Muscle of arm (tissue), 12 donors: ENCODE measurements around the gene MRPS10. TPM values are rescaled to one million over a fixed set of nuclear protein-coding genes. Genes with fewer than 3 reads are reported as not detected.

Experiments
- DNase-seq: peaks from one replicate; pipeline ENCODE4 v3.0.0-alpha.2; 2013
- polyA plus RNA-seq, 12 donors: library from polyadenylated mRNA; unstranded; fragments of 120-200 nt; gene quantifications; one replicate each; pipeline ENCODE4 v1.2.1, GENCODE V29; 2013; ENCODE audit not compliant: insufficient read length in 12 of 12

The MRPS10 gene
- polyA plus RNA-seq, 12 donors: 29.4 to 46.0 (median 39.0) TPM; not detected in 1

DNA sequence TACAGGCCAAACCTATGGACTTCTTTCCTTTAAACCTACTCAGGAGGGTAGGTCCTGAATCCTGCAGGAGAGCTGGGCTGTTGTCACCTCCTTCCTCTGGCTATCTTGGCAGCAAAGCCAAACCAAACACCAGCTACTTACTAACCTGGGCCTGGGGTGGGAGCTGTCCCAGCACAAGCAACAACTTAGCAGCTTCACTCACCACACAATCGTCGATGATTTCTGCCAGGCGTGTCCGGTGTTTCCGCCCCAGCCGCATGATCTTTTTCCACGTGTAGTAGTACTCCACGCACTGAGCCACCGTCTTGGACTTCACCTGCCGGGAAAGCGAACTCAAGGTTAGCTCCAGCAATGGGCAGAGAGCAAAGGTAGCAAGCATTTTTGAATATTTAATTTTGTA, 25.4 kb upstream of the MRPS10 start:
- DNase-seq: no peak

DNA sequence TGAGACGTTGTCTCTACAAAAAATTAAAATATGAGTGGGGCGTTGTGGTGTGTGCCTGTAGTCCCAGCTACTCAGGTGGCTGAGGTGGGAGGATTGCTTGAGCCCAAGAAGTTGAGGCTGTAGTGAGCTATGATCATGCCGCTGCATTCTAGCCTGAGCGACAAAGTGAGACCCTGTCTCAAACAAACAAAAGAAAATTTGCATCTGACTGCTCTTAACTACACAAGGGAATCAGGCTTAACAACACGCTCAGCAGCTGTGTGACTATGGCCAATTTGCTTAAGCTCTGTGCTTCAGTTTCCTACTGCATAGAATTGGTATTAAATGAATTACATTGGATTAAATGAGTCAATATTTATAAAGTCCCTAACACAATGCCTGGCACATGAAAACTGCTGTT, 24.3 kb upstream of the MRPS10 start:
- DNase-seq: no peak

DNA sequence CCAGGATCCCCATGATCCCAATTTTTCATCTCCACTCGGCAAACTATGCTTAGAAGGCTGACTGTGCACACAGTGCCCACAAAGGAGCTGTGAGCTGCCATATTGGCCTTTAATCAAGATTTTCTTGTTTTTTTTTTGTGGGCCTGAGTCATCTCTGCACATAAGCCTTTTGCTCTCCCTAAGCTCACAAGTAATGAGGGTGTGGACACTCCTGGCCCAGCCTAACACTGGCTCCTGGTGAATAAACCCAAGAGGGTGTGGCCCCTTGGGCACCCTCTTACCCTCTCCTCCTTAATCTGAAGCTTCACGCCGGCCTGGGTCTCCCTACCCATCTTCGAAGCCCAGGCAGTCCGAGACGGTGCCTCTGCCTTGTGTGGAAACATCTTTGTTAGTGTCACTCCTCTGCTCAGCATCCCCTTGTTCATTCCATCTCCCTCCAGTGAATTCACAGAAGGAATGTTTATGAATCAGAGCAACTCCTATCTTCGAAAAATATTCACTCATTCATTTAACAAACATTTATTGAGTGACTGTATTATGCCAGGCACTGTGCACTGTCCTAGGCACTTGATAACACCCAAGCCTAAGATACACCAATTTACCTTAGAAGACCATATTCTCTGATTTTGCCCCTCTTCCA, 22.2 kb upstream of the MRPS10 start:
- no peak for DNase-seq

DNA sequence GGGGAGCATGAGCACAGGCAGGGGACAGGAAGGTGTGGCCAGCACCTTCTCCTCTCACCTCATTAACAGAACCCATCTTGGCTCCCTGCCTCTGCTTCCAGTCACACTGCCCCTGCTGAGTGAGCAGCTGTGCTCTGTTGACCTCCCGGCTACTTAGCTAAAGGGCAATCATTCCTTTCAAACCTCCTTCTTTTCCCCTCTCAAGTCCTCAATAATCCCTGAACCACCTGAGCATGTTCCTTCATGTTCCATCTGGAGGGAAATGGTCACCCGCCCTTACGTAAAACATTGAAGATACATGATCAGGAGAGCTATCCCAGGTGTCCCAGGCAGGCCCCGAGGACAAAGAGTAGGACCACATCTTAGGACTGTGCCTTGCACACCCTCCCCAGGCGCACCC, 21.7 kb upstream of the MRPS10 start:
- DNase-seq: no peak

DNA sequence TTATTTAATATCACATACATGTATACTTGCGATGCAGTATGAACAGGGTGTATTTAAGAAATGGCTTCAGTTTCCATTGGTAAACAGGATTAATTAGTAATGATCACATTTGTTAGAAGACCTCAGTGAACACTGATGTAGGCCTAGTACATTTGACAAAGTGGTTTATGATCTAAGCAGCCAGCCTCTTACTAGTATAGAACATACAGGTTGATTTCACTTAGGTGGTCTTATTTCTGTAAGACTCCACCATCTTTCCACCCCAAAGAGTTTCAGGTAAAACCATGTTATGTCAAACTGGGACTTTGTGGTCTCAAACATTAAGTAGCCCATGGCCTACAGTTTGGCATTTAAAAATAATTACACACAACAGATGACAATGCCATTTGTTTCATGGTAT, 20.2 kb upstream of the MRPS10 start:
- no peak for DNase-seq

DNA sequence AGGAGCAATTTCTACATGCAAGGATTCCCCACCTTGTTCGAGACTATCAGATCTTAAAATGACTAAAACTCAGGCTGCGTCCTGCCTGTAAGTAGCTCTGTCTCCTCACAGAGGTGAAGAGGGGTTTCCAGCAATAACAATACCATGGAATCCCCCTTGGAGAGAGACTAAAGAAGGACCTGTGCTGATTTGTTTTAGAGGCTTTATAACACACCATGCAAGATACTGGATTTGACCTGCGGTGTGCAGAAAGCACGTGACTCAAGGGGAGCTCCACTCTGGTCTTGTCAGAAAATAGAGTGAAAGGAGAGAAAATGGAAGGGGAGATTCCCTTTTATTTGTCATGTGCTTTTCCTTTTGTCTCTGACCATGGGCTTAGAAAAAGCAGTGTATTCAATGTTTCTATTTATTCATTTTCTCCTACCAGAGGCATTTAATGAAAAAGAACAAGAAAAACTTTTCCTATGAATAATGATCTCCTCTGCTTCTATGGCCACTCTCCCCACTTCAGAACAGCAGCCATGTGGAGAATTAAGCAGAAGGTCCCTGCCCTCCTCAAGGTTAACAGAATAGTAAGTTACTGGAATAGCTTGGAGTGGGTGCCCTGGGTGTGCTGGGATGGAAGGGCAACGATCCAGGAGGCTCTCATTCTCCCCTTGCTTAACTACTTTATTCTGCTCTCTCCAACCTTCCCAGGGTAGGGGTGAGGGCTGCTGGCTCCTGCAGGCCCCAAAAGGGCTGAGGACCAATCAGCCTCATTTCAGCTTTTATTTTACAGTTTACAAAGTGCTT, 19.2 kb upstream of the MRPS10 start:
- DNase-seq: no peak

DNA sequence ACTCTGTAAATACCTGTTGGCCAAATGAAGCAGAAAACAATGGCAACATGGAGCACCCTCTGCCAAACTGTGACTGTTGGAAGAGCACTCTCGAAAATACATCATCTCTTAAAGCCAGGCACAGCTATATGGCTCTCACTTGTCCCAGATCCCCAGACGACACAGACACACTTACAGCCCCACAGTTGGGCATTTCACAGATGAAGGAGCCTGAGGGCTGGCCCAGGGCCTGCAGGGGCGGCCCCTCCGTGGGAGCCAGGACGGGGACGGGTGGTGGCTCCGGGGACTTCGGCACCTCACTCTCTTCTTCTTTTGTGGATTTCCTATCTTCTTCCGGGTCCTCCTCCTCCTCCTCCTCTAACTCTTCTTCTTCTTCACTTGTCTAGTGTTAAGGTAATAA, 18.4 kb upstream of the MRPS10 start:
- no peak for DNase-seq

DNA sequence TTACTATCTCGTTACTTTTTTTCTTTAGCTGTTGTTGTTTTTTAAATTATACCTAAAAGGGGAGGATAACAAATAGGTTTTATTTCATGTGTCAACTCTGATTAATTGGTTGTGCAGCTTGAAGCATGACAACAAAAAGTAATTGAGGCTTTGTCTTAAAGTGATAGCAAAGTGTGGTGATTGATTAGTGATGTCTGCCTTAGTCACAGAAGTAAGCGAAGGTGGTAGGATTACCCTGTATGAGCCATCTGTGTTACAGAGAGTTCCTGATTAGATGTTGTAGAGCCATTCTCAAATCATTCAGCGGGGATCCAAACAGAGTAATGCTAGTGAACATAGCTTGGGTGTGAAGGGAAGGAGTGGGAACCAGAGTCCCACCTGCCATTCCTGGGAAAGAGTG, 14.4 kb upstream of the MRPS10 start:
- DNase-seq: no peak

DNA sequence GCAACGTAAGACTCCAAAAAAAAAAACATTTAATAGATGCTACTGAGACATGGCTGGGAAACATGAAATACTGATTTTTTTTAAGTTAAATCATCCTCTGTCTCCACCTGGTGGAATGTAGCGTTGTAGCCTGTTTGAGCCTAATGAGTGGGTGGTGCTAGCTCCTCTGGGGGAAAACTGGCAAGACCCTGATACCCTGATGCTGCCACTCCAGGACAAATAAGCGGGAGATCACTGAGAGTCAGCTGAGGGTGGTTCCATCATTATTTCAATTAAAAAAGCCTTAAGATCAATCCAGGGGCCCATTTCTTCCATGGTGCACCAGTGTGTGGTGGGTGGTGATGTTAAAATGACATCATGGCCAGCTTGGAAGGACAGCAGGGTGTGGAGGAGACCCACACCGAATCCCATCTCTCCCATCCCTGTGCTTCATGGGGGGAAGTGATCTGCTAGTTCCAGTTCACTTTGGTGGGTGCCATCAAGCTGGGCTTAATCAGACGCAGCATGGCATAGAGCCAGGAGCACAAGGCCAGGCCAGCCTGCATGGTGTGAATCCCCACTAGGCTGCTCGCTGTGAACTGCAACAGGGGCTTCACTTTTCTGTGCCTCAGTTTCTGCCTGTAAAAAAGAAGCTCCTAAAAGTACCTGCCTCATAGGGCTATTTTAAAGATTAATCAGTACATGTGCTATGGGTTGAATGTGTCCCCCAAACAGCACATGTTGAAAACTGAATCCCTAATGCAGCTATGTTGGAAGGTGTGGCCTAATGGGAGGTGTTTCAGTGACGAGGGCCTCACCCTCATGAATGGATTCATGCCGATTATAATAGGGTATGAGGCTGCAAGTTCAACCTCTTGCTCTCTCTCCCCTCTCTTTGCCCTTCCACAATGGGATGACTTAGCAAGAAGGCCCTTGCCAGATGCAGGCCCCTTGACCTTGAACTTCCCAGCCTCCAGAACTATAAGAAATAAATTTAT, 13.0 kb upstream of the MRPS10 start:
- DNase-seq: no peak

DNA sequence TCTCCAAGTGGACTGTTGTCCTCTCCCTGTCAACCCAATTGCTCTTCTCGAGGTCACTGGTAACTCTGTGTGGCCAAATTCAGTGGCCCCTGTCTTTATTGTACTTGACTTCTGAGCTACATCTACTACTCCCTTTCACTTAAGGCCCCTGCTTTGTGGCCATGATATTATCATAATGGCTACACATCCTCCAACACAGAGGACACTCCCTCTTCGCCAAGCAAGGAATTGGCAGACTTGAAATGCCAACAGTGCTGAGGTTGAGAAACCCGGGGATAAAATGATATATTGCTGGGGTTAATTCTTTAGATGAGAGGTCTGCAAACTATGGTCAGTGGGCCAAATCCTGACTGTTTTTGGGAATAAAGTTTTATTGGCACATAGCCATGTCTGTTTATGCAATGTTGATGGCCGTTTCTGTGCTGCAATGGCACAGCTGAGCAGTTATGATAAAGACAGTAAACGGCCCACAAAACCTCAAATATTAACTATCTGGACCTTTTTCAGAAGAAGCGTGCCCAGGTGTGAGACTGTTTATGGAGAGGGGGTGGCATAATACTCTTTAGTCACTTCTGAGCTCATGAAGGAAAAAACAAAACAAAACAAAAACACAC, 12.0 kb upstream of the MRPS10 start:
- no peak for DNase-seq

DNA sequence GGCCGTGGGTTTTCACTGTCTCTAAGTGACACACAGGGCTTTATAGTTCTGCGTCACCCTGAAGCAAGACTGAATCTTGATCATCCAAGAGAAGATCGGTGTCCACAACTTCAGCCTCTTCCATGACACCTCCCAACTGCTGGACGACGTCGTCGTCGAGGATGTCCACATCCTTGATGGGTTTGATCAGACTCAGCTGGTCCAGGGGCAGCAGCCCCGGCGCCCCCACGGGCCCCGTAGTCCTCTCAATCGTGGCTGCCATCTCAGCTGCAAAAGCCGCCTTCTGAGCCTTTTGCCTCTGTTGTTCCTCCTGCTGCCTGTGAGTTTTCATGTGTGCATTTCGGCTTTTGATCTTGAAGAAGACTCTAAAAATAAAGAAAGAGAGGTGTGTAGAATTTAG, 10.6 kb upstream of the MRPS10 start:
- DNase-seq: no peak

DNA sequence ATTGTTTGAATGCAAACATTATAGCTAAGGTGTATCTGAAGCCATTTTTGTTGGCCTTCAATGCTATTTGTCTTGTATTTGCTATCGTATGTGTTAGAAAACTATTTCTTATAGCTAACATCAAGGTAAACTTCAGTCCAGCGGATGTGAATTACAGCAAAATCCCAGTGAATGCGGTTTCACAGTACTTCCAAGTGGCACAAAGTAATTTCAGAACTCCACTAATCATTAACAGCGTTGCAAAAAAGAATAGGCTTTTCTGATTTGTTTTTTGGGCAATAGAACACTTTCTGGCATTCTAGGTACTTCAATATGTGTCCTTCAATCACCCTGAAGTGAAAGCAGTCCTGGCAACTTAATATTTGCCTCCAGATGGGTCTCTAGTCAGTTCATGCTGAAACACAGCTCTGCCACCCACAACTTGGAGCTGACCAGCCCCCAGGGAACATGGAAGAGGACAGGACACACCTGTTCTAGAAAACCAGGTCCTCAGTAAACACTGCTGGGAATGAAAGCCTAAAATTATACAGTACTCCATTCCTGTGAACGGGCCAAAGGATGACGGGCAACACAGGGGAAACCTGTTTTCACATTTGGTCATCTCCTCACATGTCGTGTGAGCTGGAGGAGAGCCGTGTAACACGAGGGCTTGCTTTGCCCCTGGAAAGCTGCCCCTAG, 9.7 kb upstream of the MRPS10 start:
- DNase-seq: no peak

DNA sequence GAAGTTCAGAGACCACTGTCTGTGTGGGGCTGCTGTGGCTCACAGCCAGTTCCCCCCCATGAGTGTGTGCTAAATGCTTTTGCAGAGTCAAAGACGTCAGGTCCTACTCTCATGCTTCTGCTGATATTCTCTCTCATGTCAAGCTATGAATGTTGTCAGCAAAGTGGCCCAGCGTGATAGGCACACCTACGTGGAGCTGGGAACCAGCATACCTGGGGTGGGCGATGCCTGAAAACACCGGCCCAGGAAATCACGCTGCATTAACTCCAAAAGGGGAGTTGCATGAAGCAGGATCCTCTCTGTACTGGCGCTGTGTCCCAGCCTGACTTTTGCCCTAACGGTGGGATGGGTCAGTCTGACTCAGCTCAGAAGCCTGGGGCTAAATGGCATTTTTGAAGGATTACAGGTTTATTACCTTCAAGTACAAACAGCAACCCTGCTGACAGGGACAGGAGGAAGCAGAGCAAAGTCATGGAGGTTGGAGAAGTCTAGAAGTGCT, 9.0 kb upstream of the MRPS10 start:
- no peak for DNase-seq

DNA sequence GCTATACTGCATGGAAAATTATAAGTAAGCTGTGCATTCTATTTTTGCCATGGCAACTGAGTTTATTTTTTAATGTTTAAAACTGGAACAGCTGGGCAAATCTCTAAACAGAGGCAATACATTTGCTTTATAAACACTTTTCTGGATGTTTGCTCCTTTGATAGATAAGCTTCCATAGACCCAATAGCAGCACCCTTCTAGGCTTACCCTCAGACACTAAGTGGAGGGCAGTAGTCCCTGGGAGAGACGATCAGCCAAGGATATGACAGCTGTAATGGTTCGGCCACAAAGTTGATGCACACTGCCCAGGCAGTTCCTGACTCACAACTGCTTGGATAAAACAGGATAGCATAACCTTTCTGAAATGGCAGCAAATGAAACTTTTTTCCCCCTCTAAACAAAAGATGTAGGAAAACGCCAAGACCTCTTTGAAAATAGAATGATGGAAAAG, 8.5 kb upstream of the MRPS10 start:
- no peak for DNase-seq

DNA sequence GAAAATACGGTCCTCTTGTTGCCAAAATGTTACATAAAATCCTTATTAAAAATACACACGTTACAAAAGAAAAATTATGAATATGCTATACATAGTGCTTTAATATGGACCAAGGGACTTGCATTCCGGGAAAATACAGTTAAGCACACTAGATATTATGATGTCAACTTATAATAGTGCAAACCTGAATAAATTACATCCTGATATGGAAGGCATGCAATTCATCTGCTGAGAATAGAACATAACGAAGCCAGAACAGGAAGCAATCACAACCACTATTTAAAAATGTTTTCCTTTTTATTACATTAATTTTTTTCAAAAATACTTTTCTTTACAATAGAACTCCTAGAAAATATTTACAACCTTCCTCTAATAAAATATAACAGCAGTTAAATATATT, 7.8 kb upstream of the MRPS10 start:
- DNase-seq: no peak

DNA sequence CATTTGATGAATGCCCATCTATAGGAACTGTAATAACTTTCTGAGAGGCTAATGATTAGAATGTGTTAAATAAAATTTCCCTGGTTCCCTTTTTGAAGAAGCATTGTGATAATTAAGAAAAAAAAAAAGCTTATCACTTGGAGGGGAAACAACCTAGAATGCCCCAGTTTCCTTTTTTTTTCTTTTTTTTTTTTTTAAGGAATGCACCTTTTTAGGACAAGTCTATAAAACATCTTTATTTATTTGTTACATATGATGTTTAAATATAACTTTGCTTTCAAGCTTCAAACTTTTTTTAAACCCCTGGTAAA, 7.3 kb upstream of the MRPS10 start:
- no peak for DNase-seq

DNA sequence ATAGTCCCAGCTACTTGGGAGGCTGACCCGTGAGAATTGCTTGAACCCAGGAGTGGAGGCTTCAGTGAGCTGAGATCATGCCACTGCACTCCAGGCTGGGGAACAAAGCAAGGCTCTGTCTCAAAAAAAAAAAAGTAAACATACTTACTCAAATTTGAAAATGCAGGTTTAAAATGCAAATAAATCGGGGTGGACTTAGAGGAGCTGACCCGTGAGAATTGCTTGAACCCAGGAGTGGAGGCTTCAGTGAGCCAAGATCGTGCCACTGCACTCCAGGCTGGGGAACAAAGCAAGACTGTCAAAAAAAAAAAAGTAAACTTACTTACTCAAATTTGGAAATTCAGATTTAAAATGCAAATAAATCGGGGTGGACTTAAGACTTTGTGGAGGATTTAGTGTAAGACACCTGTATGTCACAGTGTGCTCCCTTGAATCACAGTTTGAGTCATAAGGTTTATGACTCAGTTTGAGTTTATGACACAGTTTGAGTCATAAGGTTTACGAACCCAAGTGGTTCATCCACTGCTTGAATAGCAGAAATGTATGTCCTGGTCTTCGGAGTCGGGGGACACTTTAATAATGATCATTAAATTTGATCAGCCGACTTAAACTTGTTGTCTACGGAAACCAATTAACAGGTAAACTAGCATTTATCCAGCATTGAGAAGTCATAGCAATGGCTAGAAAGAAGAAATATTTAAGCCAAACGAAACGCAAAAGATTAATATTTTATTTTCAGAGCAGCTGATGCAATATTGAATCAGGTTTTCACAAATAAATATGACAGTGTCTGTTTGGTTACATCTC, 6.8 kb upstream of the MRPS10 start:
- DNase-seq: no peak

DNA sequence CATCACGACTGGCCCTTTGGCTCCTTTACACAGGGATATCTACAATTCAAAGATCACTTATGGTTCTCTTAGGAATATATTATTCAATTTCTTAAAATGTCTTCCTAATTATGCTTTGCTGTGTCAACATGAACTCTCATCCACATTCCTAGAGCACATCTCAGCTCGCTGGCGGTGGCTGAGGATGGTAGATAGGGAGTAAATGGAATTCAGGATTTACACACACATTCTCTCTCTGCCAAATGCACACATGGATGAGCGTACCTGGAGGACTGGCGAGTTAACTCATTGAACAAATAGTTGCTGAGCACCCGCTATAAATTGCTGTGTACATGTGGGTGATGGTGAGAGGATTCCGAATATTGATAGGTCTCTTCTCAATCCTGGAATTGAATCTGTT, 4.8 kb upstream of the MRPS10 start:
- no peak for DNase-seq

DNA sequence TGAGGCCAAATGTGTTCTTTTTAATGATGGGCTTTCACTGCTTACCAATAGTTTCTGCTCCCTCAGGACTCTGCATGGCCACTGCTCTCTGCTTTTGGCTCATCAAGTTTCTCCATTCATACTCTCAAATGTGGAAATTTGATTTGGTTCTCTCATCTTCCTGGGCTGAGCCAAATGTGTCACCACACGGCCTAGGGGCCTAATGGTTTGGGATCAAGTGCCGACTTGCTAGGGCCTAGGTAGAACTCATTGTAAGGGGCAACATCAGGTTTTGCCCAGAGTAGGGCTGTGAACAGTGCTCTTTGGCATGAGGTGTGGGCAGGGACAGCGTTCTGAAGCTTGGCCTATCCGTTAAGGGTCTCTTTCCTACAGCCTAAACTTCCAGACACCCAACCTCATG, 3.9 kb upstream of the MRPS10 start:
- DNase-seq: no peak

DNA sequence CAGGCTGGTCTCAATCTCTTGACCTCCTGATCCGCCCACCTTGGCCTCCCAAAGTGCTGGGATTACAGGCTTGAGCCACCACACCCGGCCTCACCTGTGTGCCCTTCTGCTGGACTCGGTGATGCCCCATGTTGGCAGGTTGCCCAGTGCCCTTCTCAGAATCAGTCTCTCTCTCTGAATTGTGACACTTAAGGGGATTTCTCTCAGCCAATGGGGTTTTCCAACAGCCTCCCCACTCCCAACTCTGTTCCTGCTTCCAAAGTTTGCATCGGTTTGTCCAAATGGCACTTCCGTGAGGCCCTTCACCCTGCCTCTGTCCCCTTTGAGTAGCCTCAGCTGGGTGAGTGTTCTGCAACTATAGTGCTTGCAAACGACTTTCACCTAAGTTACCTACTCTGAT, 3.1 kb upstream of the MRPS10 start:
- no peak for DNase-seq

DNA sequence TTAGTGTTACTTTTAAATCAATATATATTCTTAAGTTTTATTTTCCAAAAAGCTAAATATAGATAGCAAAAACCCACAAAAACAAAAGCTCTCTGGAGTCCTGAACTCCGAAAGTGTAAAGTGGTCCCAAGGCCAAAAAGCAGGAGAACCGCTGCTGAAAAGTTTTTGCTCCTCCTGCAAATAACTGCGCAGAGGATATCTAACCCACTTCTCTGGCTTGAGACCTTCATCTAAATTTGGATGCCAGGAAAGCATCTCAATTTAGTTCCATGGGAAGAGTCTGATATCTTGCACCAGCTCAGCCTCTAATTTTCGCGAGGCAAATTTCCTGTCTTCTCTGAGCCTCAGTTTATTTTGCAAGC, 523 bp downstream of the MRPS10 start:
- DNase-seq: no peak
